NT2/D1 (cell line): Measurements from ENCODE around the gene IGFL4.

Experiments used
- SUZ12 ChIP-seq: IDR thresholded peaks from 2 replicates; pipeline ENCODE4 v1.6.1; 2011; ENCODE audit not compliant: insufficient read length, insufficient read depth; ENCODE audit errors: extremely low read depth
- YY1 ChIP-seq: IDR thresholded peaks from 2 replicates; pipeline ENCODE4 v1.6.1; 2011; ENCODE audit not compliant: insufficient read length, insufficient read depth
- ZNF274 ChIP-seq: IDR thresholded peaks from 2 replicates; pipeline ENCODE4 v1.6.1; 2011; ENCODE audit warnings: mild to moderate bottlenecking, low read depth, low read length

DNA sequence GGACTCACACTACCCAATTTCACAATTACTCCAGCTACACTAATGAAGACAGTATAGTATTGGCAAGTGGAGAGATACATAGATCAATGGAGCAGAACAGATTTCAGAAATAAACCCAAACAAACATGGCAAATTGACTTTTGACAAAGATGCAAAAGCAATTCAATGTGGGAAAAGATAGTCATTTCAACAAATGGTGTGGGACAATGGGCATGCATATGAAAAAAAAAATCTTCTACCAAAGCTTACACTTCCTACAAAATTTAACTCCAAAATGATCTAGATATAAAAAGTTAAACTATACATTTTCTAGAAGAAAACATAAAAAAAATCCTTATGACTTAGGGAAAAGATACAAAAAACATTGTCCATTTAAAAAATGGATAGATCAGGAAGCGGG lies 2.7 kb upstream of the IGFL4 start:
- TF ChIP-seq YY1 (no peak), ZNF274 (no peak), SUZ12 (no peak)
